ENCODE measurements around the gene GOLGA6C. TPM values are rescaled to one million over a fixed set of nuclear protein-coding genes. Genes with fewer than 3 reads are reported as not detected.
"Not testable (repeated sequence)": the region's sequence is repeated elsewhere in the genome, so short reads cannot be mapped to it uniquely, and the experiment has no call there.

Gene GOLGA6C
- total RNA-seq, 4 donors from 2014 or later, result not detected

DNA sequence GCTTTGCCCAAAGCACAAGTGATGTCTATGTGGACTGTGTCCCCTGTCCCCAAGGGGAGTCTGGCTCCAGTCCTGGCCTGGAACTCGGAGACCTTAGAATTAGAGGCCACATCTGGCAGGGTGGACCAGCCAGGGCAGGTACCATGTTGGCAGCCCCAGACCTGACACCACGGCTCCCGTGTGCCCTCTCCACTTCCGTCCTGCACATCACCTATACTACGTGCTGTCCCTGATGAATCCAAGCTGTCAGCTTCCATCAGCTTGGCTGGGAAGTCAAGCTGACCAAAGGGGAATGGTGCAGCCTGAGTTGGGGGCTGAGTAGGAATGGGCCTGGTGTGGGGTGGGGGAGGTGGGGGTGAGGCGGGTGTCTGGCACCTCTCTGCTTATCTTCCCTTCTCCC lies 41.1 kb upstream of the GOLGA6C start:
- Histone ChIP-seq H3K4me3 (no peak overlapping the region), H3K27me3 (no peaks in the 10 kb centered on the region), H3K4me1 (no peaks in the 10 kb centered on the region), H3K9me3 (no peaks in the 10 kb centered on the region), H3K27ac (no peak overlapping the region), H3K36me3 (peaks cover 0 to 12% (median 0%) of the 10 kb centered on the region in 3 donors)
- no peak for DNase-seq
- TF ChIP-seq, protein P1, sequence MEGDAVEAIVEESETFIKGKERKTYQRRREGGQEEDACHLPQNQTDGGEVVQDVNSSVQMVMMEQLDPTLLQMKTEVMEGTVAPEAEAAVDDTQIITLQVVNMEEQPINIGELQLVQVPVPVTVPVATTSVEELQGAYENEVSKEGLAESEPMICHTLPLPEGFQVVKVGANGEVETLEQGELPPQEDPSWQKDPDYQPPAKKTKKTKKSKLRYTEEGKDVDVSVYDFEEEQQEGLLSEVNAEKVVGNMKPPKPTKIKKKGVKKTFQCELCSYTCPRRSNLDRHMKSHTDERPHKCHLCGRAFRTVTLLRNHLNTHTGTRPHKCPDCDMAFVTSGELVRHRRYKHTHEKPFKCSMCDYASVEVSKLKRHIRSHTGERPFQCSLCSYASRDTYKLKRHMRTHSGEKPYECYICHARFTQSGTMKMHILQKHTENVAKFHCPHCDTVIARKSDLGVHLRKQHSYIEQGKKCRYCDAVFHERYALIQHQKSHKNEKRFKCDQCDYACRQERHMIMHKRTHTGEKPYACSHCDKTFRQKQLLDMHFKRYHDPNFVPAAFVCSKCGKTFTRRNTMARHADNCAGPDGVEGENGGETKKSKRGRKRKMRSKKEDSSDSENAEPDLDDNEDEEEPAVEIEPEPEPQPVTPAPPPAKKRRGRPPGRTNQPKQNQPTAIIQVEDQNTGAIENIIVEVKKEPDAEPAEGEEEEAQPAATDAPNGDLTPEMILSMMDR (IDR thresholded peaks at IDR 0.05), result no peak
- TF ChIP-seq POLR2A (IDR thresholded peaks at IDR 0.05), result no peak

DNA sequence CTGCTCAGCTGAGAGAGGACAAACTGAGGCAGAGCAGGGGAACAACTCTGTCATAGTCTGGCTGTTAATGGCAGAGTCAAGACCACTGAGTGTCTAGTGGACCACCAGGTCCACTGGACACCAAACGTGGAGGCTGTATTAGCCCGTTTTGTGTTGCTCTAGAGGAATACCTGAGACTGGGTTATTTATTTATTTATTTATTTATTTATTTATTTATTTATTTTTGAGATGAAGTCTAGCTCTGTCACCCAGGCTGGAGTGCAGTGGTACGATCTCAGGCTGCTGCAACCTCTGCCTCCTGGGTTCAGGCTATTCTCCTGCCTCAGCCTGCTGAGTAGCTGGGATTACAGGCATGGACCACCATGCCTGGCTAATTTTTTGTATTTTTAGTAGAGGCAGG lies 40.6 kb upstream of the GOLGA6C start:
- H3K27ac ChIP-seq, DNase-seq: not testable (repeated sequence)

DNA sequence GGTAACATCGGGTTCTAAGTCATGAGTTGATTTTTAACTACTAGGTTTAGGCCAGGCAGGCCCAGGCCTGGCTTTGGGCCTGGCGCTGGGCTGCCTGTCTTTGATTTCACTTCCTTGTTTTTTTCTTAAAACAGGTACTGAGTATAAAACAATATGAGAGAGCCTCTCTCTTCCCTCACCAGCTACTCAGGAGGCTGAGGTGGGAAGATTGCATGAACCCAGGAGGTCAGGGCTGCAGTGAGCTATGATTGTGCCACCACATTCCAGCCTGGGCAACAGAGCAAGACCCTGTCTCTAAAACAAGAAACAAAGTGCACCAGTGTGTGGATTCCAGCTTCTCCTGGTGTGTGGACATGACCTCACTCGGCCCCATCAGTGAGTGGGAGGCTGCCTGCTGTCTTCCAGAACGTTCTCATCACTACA lies 38.6 kb upstream of the GOLGA6C start:
- H3K27me3 ChIP-seq, H3K27ac ChIP-seq, H3K4me3 ChIP-seq, H3K36me3 ChIP-seq, H3K4me1 ChIP-seq, H3K9me3 ChIP-seq: not testable (repeated sequence)
- peak in 1 of 3 donors; percentile 39 for DNase-seq

More for the DNA sequence above, 40.6 kb upstream of the GOLGA6C start:
- H3K9me3 ChIP-seq, H3K4me3 ChIP-seq, H3K4me1 ChIP-seq, H3K27me3 ChIP-seq, H3K36me3 ChIP-seq: not testable (repeated sequence)

DNA sequence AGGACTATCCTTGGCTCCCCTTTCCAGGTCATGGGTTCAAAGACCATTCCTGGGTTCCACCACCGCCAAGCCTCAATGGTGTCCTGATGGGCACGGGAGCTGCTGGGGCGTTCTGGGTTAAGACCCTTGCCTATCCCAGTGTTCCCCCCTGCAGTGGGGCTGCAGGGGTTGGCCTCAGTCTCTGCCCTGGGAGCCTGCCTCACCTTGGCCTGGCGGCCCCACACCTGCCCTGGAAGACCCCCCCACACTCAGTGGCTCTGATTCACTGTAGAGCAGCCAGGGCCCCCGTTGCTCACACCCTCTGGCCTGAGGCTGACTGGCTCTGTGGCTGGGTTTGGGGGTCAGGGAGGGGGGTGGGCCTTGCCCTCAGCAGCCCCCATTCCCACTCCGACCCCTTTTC lies 34.4 kb upstream of the GOLGA6C start:
- no peaks in the 10 kb centered on the region for H3K4me1 ChIP-seq
- no peak overlapping the region for H3K4me3 ChIP-seq
- DNase-seq, result no peak
- H3K27me3 ChIP-seq, result no peaks in the 10 kb centered on the region
- TF ChIP-seq, protein P1 (IDR thresholded peaks at IDR 0.05), result no peak
- TF ChIP-seq POLR2A (IDR thresholded peaks at IDR 0.05), result no peak
- H3K27ac ChIP-seq, result no peak overlapping the region
- no peaks in the 10 kb centered on the region for H3K9me3 ChIP-seq
- H3K36me3 ChIP-seq, result no peaks in the 10 kb centered on the region

DNA sequence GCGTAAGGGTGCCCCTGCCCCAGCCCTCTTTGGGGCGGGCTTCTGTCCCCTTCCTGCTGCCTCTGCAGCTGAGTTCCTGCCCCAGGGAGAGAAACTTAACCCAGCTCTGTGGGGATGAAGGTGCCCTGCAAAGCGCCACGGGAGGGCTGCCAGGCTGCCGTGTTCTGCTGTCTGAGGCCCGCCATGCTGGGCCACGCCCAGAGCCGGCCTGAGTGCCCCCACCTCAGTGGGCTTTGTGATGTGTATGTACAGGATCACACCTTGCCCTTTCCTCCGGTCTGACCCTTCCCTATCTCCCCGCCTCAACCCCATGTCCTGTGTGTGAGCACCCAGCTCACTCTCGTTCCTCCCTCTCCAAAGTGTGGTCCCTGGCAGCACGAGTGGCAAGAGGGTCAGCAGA lies 33.9 kb upstream of the GOLGA6C start:
- Histone ChIP-seq H3K27me3 (no peaks in the 10 kb centered on the region), H3K4me1 (no peaks in the 10 kb centered on the region), H3K36me3 (no peaks in the 10 kb centered on the region), H3K9me3 (no peaks in the 10 kb centered on the region), H3K4me3 (no peak overlapping the region), H3K27ac (no peak overlapping the region)
- no peak for DNase-seq
- TF ChIP-seq POLR2A (IDR thresholded peaks at IDR 0.05), result no peak
- TF ChIP-seq, protein P1 (IDR thresholded peaks at IDR 0.05), result no peak

DNA sequence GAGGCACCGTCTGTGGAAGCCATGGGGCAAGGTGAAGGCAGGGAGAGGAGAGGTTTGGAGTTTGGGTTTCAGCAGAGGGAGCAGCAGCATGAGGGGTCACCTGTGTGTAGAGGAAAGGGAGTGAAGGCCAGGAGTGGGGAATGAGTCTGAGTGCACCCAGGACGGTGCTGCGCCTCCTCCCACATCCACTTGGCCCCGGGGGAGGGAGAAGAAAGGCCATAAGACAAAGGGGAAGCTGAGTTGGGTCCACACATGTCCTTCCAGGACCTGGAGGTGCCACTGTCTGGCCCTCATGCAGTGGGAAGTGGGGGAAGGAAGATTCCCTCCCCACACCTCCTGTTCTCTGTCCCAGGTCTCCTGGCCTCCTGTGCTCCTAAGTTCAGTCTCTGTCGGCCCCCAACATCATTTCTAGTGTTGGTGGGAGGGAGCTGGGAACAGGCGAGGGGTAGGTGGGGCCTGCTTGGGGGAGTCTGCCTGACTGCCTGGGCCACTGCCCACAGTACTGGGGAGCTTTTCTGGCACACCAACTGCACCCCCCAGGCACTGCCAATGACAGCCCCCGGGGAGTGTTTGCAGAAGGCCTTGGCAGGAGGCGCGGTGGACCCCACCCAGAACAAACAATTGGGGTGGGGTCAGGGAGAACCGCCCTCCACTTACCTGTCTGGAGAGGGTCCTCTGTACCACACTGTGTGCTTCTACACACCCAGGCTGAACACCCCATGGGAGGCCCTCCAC lies 32.9 kb upstream of the GOLGA6C start:
- not testable (repeated sequence) for H3K36me3 ChIP-seq, H3K27me3 ChIP-seq, H3K4me1 ChIP-seq, H3K9me3 ChIP-seq, H3K27ac ChIP-seq, H3K4me3 ChIP-seq
- peak in 1 of 3 donors; percentile 37 for DNase-seq

DNA sequence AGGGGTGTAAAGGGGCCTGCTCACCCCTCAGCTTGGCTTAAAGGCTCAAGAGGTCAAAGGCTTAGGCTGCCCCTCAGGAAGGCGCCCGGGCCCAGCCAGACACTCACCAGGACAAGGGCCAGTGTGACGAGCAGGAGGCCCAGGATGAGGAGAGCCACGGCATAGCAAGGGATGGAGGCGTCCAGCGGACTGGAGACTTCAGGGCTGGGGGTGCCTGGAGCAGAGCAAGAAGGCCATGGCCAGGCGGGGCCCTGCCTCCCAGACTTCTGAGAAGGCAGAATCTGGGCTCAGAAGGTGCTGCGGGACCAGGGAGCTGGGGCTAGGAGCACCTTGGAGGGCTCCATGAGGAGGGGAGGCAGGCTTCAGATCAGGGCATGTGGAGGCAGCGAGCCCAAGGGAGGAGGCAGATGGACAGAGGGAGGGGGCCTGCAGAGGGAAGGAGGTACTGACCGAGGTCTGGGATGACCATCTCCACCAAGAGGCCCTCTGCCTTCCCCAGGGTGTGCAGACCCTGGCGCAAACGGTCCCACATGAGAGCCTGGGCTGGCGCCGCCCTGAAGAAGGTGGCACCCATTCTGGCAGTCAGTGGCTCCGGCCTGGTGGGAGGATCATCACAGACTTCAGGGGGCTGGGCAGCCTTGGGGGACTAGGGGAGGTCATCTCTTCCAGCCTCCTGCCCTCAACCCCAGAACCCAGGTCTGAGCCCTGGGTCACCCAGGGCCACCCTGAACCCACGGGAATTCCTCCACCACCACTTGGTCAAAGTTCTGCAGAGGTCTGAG lies 32.0 kb upstream of the GOLGA6C start:
- peak in 1 of 3 donors; percentile 37 for DNase-seq
- TF ChIP-seq, protein P1 (IDR thresholded peaks at IDR 0.05), result no peak
- TF ChIP-seq POLR2A (IDR thresholded peaks at IDR 0.05), result no peak
- Histone ChIP-seq H3K9me3 (no peaks in the 10 kb centered on the region), H3K27me3 (no peaks in the 10 kb centered on the region), H3K27ac (no peak overlapping the region), H3K36me3 (no peaks in the 10 kb centered on the region), H3K4me1 (no peaks in the 10 kb centered on the region), H3K4me3 (no peak overlapping the region)

DNA sequence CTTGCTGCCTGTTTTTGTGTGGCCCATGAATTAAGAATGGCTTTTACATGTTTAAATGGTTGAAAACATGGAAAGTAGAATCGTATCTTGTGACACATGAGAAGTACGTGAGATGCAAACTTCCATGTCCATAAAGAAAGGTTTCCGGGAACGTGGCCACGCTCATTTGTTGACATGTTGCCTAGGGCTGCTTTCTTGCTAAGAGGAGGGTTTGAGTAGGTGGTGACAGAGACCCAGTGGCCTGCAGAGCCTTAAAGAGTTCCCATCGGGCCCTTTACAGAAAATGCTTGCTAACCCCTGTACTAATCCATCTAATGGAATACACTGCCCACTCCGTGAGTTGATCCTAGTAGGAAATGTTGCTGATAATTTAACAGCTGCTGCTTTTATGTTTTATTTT lies 31.0 kb upstream of the GOLGA6C start:
- H3K9me3 ChIP-seq, H3K4me1 ChIP-seq, H3K27me3 ChIP-seq, DNase-seq, H3K4me3 ChIP-seq, H3K27ac ChIP-seq, H3K36me3 ChIP-seq: not testable (repeated sequence)

Data from Peyer's patch (tissue), 4 donors.